Stimulated activated CD4-positive, alpha-beta T cell treated with anti-CD3 and anti-CD28 coated beads, TNF-alpha, amount 100 ng/mL, for 24 hours (primary cell): Measurements from ENCODE around the gene WFS1.

Source experiments
- DNase-seq, 3 experiments: peaks; one replicate each; pipeline ENCODE4 v3.0.0-alpha.2; 2020; ENCODE audit warnings: low read depth in 3 of 3

The WFS1 gene

DNA sequence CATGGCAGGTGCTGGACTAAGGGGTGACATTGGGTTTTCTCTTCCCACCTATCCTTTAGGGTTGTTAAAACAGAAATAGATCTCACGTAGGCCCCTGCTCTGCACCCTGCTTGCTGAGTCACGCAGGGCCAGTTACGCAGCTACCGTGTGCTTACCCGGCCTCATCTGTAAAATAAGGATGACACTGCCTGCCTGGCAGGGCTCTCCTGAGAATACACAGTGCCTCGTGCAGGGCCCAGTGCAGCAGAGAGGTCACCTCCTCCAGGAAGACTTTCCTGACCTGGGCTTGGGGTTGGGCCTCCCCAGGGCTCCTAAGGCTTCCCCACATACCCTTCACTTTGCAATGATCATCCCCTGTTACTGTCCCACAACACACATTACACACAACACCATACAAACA, 35.7 kb upstream of the WFS1 start:
- no peak for DNase-seq

DNA sequence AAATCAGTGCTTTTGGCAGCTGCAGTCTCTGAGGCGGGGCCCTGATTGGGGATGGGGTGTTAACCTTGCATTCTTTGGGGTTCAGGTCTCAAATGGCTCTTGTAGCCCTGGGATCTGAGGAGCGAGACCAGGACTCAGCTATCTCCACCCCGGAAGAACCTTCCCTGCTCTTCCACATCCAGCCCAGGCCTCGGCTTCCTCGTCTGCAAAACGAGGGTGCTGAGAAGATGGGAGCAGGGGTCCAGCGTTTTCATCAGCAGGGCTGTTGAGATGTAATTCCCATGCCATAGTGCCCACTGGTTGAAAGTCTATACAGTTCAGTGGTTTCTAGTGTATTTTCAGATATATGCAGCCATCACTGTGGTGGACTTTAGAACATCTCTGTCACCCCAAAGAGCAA, 34.6 kb upstream of the WFS1 start:
- no peak for DNase-seq

DNA sequence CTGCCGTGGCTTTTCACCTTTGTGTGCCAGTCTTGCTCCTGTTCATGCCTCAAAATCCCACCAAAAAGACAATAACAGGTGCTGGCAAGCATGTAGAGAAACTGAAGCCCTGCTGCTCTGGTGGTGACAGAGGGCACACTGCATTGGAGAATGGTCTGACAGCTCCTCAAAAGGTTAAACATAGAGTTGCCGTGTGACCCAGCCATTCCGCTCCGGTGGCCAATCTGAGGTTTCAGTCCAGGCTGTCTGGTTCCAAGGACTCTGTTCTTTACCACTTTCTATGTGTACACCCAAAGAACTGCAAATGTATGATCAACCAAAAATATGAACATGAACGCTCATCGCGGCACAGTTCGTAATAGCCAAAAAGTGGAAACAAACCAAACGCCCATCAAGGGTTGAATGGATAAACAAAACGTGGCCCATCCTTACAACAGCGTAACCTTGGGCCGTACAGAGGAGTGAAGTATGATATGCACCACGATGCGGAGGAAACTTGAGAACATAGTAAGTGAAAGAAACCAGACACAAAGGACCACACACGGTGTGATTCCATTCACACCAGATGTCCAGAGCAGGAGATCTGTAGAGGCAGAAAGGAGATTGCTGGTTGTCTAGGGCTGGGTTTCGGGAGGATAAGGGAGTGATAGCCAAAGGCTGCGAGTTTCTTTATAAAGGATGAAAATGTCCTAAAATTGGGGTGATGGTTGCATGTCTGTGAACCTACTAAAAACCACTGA, 33.6 kb upstream of the WFS1 start:
- no peak for DNase-seq

DNA sequence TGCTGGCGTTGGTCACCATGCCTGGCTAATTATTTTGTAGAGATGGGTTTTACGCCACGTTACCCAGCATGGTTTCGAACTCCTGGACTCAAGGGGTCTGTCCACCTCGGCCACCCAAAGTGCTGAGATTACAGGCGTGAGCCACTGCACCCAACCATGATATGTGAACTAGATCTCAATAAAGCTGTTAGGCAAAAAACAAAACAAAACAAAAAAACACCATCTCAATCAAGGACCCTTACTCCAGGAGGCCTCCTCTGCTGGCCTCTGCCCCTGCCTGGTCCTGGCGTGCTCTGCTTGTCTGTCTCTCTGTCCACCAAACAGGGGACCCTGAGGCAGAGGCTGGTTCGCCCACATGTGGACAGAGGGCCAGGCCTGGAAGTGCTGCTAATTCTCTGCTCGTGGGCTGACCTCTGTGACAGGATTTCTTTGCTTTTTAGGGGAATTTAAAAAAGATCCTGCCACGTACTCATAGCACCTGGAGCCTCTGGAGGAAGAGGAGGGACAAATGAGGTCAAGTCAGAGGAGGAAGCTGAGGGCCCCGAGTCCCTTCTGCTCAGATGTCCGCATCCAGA, 32.7 kb upstream of the WFS1 start:
- no peak for DNase-seq

DNA sequence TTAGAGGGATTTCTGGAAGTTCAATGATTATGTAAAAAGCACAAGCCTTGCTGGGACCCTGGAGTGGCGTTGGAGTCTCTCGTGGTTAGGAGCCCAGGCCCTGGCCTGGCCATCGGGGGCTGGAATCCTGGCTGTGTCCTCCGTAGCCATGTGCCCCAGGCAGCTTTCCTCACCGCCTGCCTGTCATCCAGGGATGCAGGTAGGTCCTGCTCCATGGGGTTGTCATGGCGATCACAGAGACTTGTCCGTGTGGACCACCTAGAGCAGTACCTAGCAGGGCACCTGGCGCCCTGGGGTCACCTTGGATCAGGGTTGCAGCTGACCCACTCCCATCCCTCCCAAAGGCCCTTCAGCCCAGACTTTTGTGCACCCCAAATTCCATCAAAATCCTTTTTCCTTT, 30.2 kb upstream of the WFS1 start:
- no peak for DNase-seq

DNA sequence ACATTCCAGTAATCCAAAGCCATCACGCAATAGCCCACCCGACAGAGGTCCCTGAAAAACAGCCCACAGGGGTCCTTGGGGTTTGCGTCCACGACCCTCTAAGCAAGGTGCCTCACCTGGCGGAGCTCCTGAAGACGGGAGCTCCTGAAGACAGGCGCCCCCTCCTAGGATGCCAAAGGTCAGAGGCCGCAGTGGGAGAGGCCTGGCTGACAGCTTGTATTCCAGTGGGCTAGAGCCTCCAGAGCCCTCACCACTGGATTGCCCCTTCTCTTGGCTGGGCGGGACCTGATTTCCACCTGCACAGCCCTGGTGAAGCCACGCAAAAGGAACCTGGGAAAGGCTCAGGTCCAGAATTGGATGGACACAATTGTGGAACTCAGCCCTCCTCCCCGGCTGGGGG, 29.7 kb upstream of the WFS1 start:
- DNase-seq = no peak

DNA sequence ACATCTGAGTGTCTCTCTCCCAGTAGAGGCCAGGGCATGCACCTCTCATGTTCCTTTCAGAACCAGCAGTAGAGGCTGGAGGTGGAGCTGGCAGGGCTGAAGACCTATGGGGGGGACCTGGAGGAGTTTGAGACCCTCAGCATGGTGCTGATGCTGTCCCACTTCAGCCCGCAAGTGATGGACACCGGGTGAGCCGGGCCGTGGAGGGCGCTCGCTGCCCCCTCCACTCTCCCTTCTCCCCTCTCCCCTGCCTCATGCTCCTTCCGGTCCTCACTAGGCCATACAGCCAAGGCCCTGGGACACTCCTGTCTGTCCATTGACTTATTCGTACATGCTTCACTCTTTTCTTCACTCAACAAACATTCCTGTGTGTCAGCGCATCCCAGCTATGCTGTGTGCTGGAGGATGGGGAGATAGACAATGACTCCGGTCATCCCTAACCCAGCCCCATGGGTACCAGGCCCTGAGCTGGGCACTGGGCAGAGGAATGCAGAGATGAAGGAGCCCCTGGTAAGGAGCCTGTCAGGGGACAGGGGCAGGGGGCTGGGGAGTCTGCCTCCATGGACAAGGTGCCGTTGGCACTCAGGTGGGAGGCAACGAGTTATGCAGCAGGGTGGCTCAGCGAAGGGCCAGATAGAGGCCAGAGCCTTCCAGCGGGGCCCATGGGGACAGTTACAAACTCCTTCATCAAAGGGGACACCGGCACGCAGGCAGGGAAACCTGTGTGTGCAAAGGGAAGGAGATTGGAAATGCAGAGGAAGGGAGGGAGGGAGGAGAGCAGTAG, 28.4 kb upstream of the WFS1 start:
- DNase-seq = no peak

DNA sequence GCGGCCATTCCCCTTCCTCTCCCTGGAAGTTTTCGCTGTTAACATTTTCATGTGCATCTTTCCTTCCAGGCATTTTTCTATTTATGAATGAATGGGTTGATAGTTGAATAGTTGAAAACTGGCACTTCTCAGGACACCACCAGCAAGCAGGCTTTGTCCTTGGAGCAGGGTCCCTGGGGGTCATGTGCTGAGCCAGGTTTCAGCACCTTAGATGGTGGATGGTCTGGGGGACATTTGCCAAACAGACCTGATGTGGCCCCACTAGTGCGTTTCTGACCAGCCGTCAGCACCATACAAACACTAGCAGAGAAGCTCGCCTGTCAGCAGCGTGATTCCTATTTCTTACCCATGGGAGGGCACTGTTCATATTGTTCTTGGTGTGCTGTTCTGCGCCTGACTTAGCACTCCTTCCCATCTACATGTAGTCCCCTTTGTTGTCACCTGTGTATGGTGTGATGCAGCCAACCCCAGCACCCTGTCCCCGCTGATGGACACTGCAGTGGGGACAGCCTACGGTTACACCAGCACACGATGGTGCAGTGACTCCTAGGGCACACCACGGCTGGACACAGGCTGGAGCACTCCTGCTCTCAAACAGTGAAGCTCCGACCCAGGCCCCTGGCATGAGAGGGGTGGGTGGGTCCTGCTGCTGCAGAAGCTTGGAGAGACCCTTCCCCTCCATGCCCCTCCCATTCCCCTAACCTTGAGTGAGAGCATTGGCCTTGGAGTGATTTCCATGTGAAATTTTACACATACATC, 27.2 kb upstream of the WFS1 start:
- DNase-seq = no peak

DNA sequence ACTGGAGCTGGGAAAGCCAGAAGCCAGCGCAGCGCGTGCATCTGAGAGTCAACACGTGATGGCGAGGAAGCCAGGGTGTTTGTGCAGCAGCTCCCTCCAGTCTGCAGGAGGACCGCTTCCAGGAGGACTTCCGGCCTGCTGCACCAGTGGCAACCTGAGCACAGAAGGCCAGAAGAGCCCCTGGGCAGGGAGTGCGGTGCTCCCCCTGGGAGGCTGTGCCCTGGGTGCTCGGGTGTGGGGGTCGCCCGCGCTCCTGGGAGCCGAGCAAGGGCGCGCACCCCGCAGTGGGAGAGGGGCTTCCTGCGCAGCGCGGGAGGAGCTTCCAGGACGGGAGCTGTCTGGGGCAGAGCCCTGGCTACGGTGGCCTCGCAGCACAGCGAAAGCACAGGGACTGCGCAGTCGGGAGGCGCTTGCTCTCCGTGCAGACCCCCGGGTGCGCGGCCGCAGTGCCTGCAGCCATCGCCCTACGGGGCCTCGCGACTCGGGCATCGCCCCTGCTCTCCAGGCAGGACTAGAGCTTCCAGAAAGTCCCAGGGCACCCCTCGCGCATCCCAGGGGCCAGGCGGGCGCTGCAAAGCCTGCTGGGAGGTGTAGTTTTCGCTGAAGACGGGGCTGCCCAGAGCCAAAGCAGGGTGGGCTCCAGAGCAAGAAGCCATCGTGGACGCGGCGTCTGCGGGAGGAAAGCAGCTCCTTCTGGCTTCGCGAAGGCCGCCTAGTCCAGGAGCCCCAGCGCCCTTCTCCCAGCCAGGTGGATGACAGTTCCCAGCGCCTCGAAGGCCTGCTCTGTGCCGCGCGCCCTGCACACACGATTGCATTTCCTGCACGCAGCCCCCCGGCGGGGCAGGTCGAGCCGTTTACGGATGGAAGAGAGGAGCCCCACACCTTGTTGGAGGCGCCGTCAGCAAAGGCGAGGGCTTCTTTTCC, 24.1 kb upstream of the WFS1 start:
- DNase-seq = no peak

DNA sequence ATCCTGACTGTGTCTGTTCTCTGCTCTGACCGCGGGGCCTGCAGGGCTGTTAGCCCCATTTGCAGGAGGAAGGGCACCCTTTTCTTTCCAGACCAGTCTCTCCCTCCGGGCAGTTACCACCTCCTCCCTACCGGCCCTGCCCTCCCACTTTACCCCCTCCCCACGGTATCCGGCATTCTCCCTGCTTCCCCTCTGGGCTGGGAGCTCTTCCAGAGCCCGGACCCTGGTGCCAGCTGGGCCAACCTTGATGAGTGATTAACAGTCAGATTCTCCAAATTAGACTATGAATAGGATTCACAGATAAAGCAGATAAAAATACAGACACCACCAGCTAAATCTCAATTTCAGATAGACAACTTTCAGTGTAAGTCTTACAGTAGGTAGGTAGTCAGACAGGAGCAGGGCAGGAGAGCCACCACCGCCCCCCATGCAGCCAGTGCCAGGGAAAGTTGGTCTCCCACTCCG, 23.4 kb upstream of the WFS1 start:
- no peak for DNase-seq

DNA sequence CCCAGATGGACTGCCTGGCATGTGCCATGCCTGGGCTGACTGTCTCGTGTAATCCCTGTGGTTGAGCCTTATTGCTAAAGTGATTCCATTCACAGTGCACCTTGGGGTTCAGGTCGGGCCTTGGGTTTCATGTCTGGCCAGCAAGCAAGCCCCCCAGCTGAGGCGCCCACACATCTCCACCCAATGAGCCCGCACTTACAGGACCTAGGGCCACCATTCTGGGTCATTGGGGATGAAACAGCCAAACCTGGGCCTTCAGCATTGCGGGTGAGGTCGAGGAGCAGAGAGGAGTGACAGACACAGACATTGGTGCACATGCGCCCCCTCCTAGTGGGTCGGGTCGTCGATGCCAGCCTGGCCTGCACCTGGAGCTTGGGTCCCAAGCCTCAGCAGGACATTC, 21.3 kb upstream of the WFS1 start:
- DNase-seq = no peak

DNA sequence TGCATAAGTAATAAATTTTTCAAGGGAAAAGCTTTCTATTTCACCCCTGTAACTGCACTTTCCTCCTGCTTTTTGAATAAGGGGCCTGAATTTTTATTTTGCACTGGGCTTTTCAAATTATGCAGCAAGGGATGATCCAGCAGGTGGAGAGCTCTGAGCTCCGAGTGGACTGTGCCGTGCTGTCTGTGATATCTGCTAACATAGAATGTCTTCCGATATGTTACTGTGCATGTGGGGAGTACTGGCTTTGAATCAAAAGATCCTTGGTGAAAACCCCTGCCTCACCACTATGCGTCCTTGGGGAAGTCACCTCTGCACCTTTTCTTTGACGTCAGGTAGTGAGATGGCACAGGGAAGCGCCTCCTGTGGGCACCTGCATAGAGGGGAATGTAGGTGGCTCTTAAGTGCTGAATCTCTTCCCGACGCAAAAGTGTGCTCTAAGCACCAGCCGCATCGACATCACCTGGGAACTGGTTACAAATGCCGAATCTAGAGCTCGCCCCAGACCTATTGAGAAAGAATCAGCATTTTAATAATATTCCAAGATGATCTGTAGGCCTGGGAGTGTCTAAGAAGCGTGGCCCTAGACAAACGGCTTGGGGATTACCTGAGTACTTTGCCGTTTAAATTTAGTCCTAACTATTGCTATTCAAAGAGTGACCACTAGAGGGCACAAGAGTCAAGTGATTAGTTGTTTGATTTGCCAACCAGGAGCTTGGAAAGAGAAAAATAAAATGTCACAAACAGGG, 19.2 kb upstream of the WFS1 start:
- no peak for DNase-seq

DNA sequence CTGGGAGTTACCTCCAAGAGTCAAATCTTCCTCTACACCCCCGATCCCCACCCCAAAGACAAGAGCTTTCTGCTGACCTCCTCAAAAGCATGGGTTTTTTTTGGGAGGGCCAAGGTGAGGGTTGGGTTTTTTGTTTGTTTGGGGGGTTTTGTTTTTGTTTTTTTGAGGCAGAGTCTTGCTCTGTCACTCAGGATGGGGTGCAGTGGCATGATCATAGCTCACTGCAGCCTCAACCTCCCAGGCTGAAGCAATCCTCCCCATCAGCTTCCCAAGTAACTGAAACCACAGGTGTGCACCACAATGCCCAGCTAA, 18.7 kb upstream of the WFS1 start:
- DNase-seq = no peak

DNA sequence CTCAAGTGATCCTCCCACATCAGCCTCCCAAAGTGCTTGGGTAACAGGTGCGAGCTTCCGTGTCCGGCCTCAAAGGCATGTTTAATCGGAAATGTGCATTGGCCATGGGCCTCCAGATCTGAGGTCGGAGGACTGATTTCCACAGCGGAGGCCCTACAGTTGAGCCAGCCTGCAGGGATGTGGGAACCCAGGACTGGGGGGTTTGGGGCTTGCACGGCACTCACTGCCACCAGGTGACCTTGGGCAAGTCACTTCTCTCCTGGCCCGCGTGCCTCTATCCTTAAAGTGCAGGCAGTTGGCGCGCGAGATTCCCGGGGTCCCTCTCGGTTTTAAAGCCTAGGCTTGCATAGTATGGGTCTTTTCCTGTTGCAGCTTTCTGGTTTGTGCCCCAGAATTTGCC, 18.3 kb upstream of the WFS1 start:
- DNase-seq = no peak

DNA sequence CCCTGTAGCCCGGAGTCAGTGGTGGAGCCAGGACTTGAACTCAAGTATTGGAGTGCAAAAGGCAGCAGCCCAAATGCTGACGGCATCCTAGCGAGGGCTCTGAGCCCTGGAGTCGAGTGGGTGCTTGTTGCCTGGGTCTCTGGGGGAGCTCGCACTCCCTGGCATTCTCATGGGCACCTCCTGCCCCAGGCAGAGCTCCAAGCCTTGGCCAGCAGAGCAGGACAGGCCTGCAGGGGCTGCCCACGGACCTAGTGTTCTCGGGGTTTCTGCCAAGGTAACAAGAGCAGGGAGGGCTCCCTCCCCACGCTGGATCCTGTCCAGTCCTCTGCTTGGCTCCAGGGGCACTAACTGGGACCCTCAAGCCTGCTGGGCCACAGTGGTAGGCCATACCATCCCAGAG, 17.6 kb upstream of the WFS1 start:
- DNase-seq = no peak

DNA sequence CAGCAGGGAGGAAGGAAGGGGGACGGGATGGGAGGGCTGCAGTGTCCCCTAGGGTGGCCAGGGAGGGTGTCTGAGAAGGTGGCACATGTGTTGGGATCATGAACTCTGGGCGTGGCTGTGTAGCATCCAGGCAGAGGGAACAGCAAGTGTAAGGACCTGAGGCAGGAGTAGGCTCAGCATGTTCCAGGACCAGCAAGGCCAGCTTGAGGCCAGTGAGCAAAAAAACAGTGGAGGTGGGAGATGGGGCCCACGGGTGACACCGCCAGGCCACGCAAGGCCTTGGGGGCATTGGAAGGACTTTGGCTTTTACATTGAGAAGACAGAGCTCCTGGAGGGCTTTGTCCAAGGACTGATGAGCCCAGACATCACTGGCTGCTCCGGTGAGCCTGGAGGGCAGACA, 16.5 kb upstream of the WFS1 start:
- DNase-seq = no peak

DNA sequence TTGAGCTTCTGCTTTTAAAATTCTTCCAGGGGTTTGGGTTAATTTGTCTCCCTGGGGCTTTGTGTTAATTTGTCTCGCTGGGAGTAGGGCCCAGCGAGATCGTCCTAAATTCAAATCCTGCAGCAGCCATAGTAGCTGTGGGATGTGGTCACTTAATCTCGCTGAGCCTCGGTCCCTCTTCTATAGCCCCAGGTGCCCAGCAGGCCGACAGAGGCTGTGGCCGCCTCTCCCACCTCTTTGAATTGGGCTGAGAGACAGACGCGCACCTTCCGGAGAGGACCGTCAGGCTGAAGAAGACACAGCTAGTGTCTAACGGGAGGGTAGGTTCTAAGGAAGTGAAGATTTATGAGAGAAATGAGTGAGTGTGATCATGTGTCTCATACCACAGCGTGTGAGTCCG, 15.7 kb upstream of the WFS1 start:
- no peak for DNase-seq

DNA sequence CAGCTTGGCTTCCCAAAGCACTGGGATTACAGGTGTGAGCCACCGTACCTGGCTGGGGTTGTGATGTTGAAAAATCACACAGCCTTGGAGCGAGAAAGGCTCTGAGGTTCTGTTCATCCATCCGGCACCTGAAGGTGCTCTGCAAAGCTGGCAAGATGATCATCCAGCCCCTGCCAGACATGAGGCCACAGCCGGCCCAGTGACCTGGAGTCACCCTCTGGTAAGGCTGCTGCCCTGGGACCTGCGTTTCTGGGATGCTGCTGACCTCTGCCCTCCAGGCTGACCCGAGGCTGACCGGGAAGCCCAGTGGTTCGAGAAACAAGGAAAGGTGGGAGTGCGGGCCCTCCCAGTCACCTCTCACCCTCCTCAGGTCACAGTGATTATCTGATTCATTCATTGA, 13.5 kb upstream of the WFS1 start:
- no peak for DNase-seq

DNA sequence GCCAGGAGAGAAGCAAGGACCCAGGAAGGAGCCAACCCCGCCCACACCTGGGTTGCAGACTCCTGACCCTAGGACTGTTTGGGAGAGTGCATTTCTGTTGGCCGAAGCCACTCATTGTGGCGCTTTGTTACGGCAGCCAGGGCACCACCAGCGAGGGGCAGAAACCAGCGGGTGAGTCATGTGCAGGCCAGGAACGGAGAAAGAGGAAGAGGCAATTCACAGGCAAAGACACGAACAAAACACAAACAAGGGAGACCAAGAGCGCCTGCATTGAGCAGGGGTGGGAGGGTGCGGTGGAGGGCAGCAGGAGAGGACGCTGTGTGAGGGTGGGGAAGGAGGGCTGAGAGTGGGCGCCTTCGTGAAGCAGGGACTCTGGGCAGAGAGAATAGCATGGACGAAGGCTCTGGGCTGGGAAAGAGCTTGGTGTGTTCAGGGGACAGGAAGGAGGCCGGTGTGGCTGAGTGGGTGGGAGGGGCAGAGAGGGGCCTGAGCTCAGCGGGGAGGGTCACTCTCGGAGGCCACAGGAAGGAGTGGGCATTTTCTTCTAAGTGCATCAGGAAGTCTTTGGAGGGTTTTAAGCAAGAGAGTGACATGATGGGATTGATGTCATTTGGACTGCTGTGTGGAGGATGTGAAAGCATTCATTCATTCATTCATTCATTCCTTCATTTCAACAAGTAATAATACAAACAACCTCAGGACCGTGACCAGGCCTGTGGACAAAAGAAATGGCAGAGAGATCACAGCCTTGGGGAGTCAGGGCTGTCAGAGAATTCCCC, 12.2 kb upstream of the WFS1 start:
- DNase-seq = no peak

DNA sequence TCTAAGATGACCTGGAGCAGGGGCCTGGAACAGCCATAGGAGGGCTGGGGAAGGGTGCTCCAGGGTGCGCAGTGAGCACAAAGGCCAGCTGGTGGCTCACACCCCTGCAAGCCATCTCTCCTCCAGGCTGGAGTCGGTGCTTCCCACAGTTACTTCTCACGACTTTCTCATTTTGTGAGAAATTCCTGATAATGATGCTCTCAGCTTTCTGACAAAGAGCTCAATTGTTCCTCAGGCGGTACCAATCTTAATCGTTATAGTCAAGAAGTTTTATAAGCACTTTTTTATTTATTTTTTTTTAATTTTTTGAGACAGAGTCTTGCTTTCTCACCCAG, 11.7 kb upstream of the WFS1 start:
- DNase-seq = no peak
